Neural cell (in vitro differentiated cells): ENCODE data around the gene TP53AIP1. TPM values are rescaled to one million over a fixed set of nuclear protein-coding genes. Genes with fewer than 3 reads are reported as not detected.
A peak's percentile ranks its signal among the peaks of the same experiment; 100 is the strongest.

ENCODE experiments used
- H2AFZ ChIP-seq: fragments of 200-600, 300-800 bp; sonication (generic), shearing (Covaris generic); 2 replicates; pipeline ENCODE4 v1.6.0; 2014; ENCODE audit warnings: low read depth, mild to moderate bottlenecking, antibody characterized with exemption, low read length, moderate library complexity
- H3F3A ChIP-seq: fragments of 200-600 bp; shearing (Covaris generic); 2 replicates; pipeline ENCODE4 v1.6.1; 2016; ENCODE audit warnings: mild to moderate bottlenecking, moderate library complexity, mixed read lengths, antibody characterized with exemption, low read length; ENCODE audit not compliant: insufficient read depth, poor library complexity, severe bottlenecking
- H3K27ac ChIP-seq: fragments of 200-600, 300-800 bp; sonication (generic), shearing (Covaris generic); 2 replicates; pipeline ENCODE4 v1.5.1; 2014; ENCODE audit warnings: mild to moderate bottlenecking, low read length, moderate library complexity
- H3K27me3 ChIP-seq: fragments of 300-800, 200-600 bp; sonication (generic), shearing (Covaris generic); 2 replicates; pipeline ENCODE4 v1.6.0; 2014; ENCODE audit warnings: mild to moderate bottlenecking, low read depth, low read length, moderate library complexity; ENCODE audit not compliant: insufficient read depth
- H3K36me3 ChIP-seq: fragments of 300-800, 200-600 bp; sonication (generic), shearing (Covaris generic); 2 replicates; pipeline ENCODE4 v1.5.1; 2014; ENCODE audit warnings: mild to moderate bottlenecking, antibody characterized with exemption, low read length, moderate library complexity; ENCODE audit not compliant: insufficient read depth
- H3K4me2 ChIP-seq: fragments of 300-800, 200-600 bp; sonication (generic), shearing (Covaris generic); 2 replicates; pipeline ENCODE4 v1.6.0; 2014; ENCODE audit warnings: mild to moderate bottlenecking, low read length
- H3K4me3 ChIP-seq: fragments of 300-800, 200-600 bp; sonication (generic), shearing (Covaris generic); 2 replicates; pipeline ENCODE4 v1.5.1; 2014; ENCODE audit warnings: mild to moderate bottlenecking, low read length, moderate library complexity
- H3K79me2 ChIP-seq: fragments of 200-600 bp; shearing (Covaris generic); replicated peaks from 2 replicates; pipeline ENCODE4 v1.6.0; 2014; ENCODE audit warnings: mild to moderate bottlenecking, low read length, moderate library complexity; ENCODE audit not compliant: insufficient read depth
- H3K9ac ChIP-seq: fragments of 300-800, 200-600 bp; sonication (generic), shearing (Covaris generic); 2 replicates; pipeline ENCODE4 v1.6.1; 2016; ENCODE audit warnings: mild to moderate bottlenecking, low read length, mixed read lengths
- H3K9me2 ChIP-seq: fragments of 200-600 bp; shearing (Covaris generic); 2 replicates; pipeline ENCODE4 v1.6.1; 2016; ENCODE audit warnings: mild to moderate bottlenecking, low read length, mixed read lengths; ENCODE audit not compliant: insufficient read depth
- H3K9me3 ChIP-seq: fragments of 200-600, 300-800 bp; sonication (generic), shearing (Covaris generic); 2 replicates; pipeline ENCODE4 v1.6.1; 2016; ENCODE audit warnings: mild to moderate bottlenecking, mixed run types, low read length, moderate library complexity, mixed read lengths
- H4K20me1 ChIP-seq: fragments of 200-600 bp; shearing (Covaris generic); 2 replicates; pipeline ENCODE4 v1.6.1; 2016; ENCODE audit warnings: mild to moderate bottlenecking, mixed run types; ENCODE audit not compliant: insufficient read depth
- CTCF ChIP-seq: fragments of 450-650 bp; IDR thresholded peaks from 2 replicates; pipeline ENCODE4 v1.5.1; 2014; ENCODE audit warnings: antibody characterized with exemption, mild to moderate bottlenecking, moderate library complexity; ENCODE audit not compliant: poor library complexity, severe bottlenecking
- EP300 ChIP-seq: fragments of 450-650 bp; conservative IDR thresholded peaks from 2 replicates; pipeline ENCODE4 v1.6.1; 2014; ENCODE audit warnings: antibody characterized with exemption, mild to moderate bottlenecking, moderate library complexity; ENCODE audit not compliant: poor library complexity, severe bottlenecking
- EZH2 ChIP-seq: fragments of 200-600, 300-800 bp; shearing (Covaris generic), sonication (generic); IDR thresholded peaks from 2 replicates; pipeline ENCODE4 v1.6.1; 2014; ENCODE audit warnings: antibody characterized with exemption, low read length, borderline replicate concordance, mild to moderate bottlenecking; ENCODE audit not compliant: insufficient read depth, poor library complexity, severe bottlenecking
- MXI1 ChIP-seq: fragments of 450-650 bp; conservative IDR thresholded peaks from 2 replicates; pipeline ENCODE4 v1.6.1; 2014; ENCODE audit warnings: antibody characterized with exemption, mild to moderate bottlenecking; ENCODE audit not compliant: poor library complexity, severe bottlenecking
- POLR2AphosphoS5 ChIP-seq: IDR thresholded peaks from 2 replicates; pipeline ENCODE4 v1.6.1; 2012
- RAD21 ChIP-seq: fragments of 450-650 bp; conservative IDR thresholded peaks from 2 replicates; pipeline ENCODE4 v1.6.1; 2014; ENCODE audit warnings: antibody characterized with exemption, mild to moderate bottlenecking, moderate library complexity
- REST ChIP-seq: IDR thresholded peaks from 2 replicates; pipeline ENCODE4 v1.6.1; 2012; ENCODE audit warnings: borderline replicate concordance
- SMC3 ChIP-seq: fragments of 450-650 bp; conservative IDR thresholded peaks from 2 replicates; pipeline ENCODE4 v1.6.1; 2014; ENCODE audit warnings: antibody characterized with exemption, mild to moderate bottlenecking, moderate library complexity; ENCODE audit not compliant: poor library complexity
- TAF1 ChIP-seq: IDR thresholded peaks from 2 replicates; pipeline ENCODE4 v1.6.1; 2012; ENCODE audit warnings: low read depth
- polyA plus RNA-seq: library from polyadenylated mRNA; depleted of rRNA; stranded (reverse); fragments of >200 nt; gene quantifications from 2 replicates; pipeline ENCODE4 v1.2.3, GENCODE V29; 2014

The TP53AIP1 gene
- polyA plus RNA-seq, 1 donor from 2014 or later, result 0.68 TPM

GRCh38 chr11:128904303-128904655 is 38.4 kb downstream of the TP53AIP1 start:
- no peak overlapping the region for H3K27ac ChIP-seq
- no peak overlapping the region for H3K9ac ChIP-seq
- H3K4me3 ChIP-seq, result peak overlapping the region; percentile 54
- H3K36me3 ChIP-seq, result no peaks in the 10 kb centered on the region
- H3K9me2 ChIP-seq, result no peaks in the 10 kb centered on the region
- no peaks in the 10 kb centered on the region for H3K9me3 ChIP-seq
- H3K4me2 ChIP-seq, result no peak overlapping the region
- TF ChIP-seq REST (no peak), MXI1 (no peak), EP300 (no peak), RAD21 (no peak), POLR2AphosphoS5 (no peak), CTCF (no peak), EZH2 (no peak), TAF1 (no peak), SMC3 (no peak)
- peaks cover 74% of the 10 kb centered on the region for H3K27me3 ChIP-seq
- H4K20me1 ChIP-seq, result no peaks in the 10 kb centered on the region
- no peak overlapping the region for H2AFZ ChIP-seq
- no peaks in the 10 kb centered on the region for H3F3A ChIP-seq
- H3K79me2 ChIP-seq, result no peaks in the 10 kb centered on the region

GRCh38 chr11:128903248-128904061 is 39.2 kb downstream of the TP53AIP1 start:
- H4K20me1 ChIP-seq, result no peaks in the 10 kb centered on the region
- H3K4me2 ChIP-seq, result no peak overlapping the region
- H3K4me3 ChIP-seq, result peak overlapping the region; percentile 11
- no peak overlapping the region for H3K9ac ChIP-seq
- H3K9me3 ChIP-seq, result no peaks in the 10 kb centered on the region
- no peak overlapping the region for H3K27ac ChIP-seq
- TF ChIP-seq MXI1 (no peak), POLR2AphosphoS5 (peak; percentile 7)
- H3K27me3 ChIP-seq, result peaks cover 79% of the 10 kb centered on the region
- no peaks in the 10 kb centered on the region for H3F3A ChIP-seq
- no peaks in the 10 kb centered on the region for H3K36me3 ChIP-seq
- no peaks in the 10 kb centered on the region for H3K79me2 ChIP-seq
- H2AFZ ChIP-seq, result no peak overlapping the region
- no peaks in the 10 kb centered on the region for H3K9me2 ChIP-seq
